ENCODE measurements around the gene USP10.

DNA sequence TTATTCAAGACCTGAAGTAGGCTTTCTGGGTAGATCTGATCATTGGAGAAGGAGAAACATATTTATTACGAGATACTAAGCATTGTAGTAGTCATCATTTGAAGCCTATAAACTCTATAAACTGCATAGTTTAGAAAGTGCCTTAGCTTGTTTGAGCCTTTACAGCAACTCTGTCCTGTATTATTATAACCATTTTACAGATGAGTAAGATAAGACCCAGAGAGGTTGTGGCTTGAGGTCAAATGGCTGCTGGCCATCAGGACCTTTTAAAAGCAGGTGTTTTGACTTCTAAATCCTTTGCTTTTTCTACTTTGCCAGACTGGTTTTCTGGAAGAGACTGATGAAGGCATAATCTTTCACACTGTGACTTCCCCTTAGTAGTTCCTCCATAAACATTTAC, 7.1 kb downstream of the USP10 start:
- TF ChIP-seq CEBPB (IDR thresholded peaks at IDR 0.05): no peak
- TF ChIP-seq YY1 (IDR thresholded peaks at IDR 0.05; ENCODE audit: low read depth): no peak
